Measurements from ENCODE around the gene SFRP2. TPM values are rescaled to one million over a fixed set of nuclear protein-coding genes. Genes with fewer than 3 reads are reported as not detected.

Gene SFRP2
- total RNA-seq, 1 donor from 2014 or later, result 87.7 TPM

- Mint-ChIP-seq H3K27me3 (ENCODE audit: unreplicated experiment) (peaks cover 85% of the 10 kb centered on the region), H3K36me3 (ENCODE audit: unreplicated experiment) (peaks cover 4% of the 10 kb centered on the region), H3K9me3 (ENCODE audit: unreplicated experiment) (no peaks in the 10 kb centered on the region), H3K4me3 (ENCODE audit: unreplicated experiment) (no peak overlapping the region), H3K27ac (ENCODE audit: unreplicated experiment) (no peak overlapping the region), H3K4me1 (ENCODE audit: unreplicated experiment) (peaks cover 42% of the 10 kb centered on the region)
- DNase-seq (ENCODE audit: extremely low spot score, unreplicated experiment), result no peak
- TF ChIP-seq, protein P1, sequence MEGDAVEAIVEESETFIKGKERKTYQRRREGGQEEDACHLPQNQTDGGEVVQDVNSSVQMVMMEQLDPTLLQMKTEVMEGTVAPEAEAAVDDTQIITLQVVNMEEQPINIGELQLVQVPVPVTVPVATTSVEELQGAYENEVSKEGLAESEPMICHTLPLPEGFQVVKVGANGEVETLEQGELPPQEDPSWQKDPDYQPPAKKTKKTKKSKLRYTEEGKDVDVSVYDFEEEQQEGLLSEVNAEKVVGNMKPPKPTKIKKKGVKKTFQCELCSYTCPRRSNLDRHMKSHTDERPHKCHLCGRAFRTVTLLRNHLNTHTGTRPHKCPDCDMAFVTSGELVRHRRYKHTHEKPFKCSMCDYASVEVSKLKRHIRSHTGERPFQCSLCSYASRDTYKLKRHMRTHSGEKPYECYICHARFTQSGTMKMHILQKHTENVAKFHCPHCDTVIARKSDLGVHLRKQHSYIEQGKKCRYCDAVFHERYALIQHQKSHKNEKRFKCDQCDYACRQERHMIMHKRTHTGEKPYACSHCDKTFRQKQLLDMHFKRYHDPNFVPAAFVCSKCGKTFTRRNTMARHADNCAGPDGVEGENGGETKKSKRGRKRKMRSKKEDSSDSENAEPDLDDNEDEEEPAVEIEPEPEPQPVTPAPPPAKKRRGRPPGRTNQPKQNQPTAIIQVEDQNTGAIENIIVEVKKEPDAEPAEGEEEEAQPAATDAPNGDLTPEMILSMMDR (IDR thresholded peaks at IDR 0.05), result no peak
These were observed 3.1 kb upstream of the SFRP2 start for GRCh38 chr4:153791746-153792617.

GRCh38 chr4:153790962-153791551 is 2.2 kb upstream of the SFRP2 start:
- no peak for DNase-seq (ENCODE audit: extremely low spot score, unreplicated experiment)
- Mint-ChIP-seq H3K4me1 (ENCODE audit: unreplicated experiment) (peaks cover 43% of the 10 kb centered on the region), H3K27me3 (ENCODE audit: unreplicated experiment) (peaks cover 86% of the 10 kb centered on the region), H3K27ac (ENCODE audit: unreplicated experiment) (no peak overlapping the region), H3K9me3 (ENCODE audit: unreplicated experiment) (no peaks in the 10 kb centered on the region), H3K36me3 (ENCODE audit: unreplicated experiment) (peaks cover 4% of the 10 kb centered on the region), H3K4me3 (ENCODE audit: unreplicated experiment) (no peak overlapping the region)
- TF ChIP-seq, protein P1 (IDR thresholded peaks at IDR 0.05), result peak; percentile 32

DNA sequence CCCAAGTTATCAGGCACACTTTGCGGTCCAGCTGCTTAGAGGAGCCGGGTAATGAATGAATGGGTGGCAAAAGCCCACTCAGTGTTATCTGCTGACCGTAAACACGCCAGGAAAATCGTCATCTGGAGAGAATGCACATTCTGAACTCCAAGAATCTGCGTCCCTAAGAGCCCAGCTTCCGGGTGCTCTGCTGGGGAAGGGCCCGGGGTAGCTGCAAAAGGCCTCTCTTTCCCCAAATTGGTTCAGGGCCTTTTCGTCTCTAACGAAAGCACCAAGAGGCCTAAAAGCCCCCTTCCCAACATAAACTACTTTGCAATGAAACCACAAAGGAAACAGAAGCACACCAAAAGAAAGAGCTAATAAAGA is 1.6 kb upstream of the SFRP2 start:
- peaks cover 45% of the 10 kb centered on the region for H3K4me1 Mint-ChIP-seq (ENCODE audit: unreplicated experiment)
- H3K9me3 Mint-ChIP-seq (ENCODE audit: unreplicated experiment), result no peaks in the 10 kb centered on the region
- no peak overlapping the region for H3K4me3 Mint-ChIP-seq (ENCODE audit: unreplicated experiment)
- no peak overlapping the region for H3K27ac Mint-ChIP-seq (ENCODE audit: unreplicated experiment)
- peaks cover 86% of the 10 kb centered on the region for H3K27me3 Mint-ChIP-seq (ENCODE audit: unreplicated experiment)
- TF ChIP-seq, protein P1 (IDR thresholded peaks at IDR 0.05), result no peak
- H3K36me3 Mint-ChIP-seq (ENCODE audit: unreplicated experiment), result peaks cover 6% of the 10 kb centered on the region
- no peak for DNase-seq (ENCODE audit: extremely low spot score, unreplicated experiment)

- DNase-seq (ENCODE audit: extremely low spot score, unreplicated experiment), result no peak
- peak overlapping the region; percentile 56 for H3K27ac Mint-ChIP-seq (ENCODE audit: unreplicated experiment)
- H3K27me3 Mint-ChIP-seq (ENCODE audit: unreplicated experiment), result peaks cover 84% of the 10 kb centered on the region
- H3K9me3 Mint-ChIP-seq (ENCODE audit: unreplicated experiment), result no peaks in the 10 kb centered on the region
- TF ChIP-seq, protein P1 (IDR thresholded peaks at IDR 0.05), result no peak
- peaks cover 7% of the 10 kb centered on the region for H3K36me3 Mint-ChIP-seq (ENCODE audit: unreplicated experiment)
- peaks cover 45% of the 10 kb centered on the region for H3K4me1 Mint-ChIP-seq (ENCODE audit: unreplicated experiment)
- peak overlapping the region; percentile 75 for H3K4me3 Mint-ChIP-seq (ENCODE audit: unreplicated experiment)
These were observed 1.0 kb upstream of the SFRP2 start for GRCh38 chr4:153789741-153790499.

DNA sequence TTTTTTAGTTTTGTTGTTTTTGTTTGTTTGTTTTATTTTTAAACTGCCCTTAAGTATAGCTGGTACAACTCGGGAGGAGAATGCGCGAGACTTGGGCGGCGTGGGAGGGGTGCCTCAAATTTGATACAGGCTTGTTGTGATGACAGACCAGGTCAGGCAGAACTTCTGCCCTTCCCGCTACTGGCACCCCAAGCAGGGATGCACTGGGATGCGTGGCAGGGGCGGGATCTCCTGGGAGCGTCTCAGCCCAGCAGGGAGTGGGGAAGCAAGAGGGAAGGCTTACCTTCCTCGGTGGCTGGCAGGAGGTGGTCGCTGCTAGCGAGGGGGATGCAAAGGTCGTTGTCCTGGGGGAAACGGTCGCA is 851 bp downstream of the SFRP2 start:
- Mint-ChIP-seq H3K27ac (ENCODE audit: unreplicated experiment) (peak overlapping the region; percentile 66), H3K9me3 (ENCODE audit: unreplicated experiment) (no peaks in the 10 kb centered on the region)

More for the DNA sequence above, 851 bp downstream of the SFRP2 start:
- Mint-ChIP-seq H3K4me1 (ENCODE audit: unreplicated experiment) (peaks cover 37% of the 10 kb centered on the region), H3K36me3 (ENCODE audit: unreplicated experiment) (peaks cover 10% of the 10 kb centered on the region), H3K4me3 (ENCODE audit: unreplicated experiment) (peak overlapping the region; percentile 75), H3K27me3 (ENCODE audit: unreplicated experiment) (peaks cover 81% of the 10 kb centered on the region)
- TF ChIP-seq, protein P1 (IDR thresholded peaks at IDR 0.05), result no peak
- DNase-seq (ENCODE audit: extremely low spot score, unreplicated experiment), result no peak

Data from osteocyte (in vitro differentiated cells).